Measurements from ENCODE around the gene MADCAM1. TPM values are rescaled to one million over a fixed set of nuclear protein-coding genes. Genes with fewer than 3 reads are reported as not detected.

MADCAM1 gene
- total RNA-seq, 2 experiments from 2014 or later, result 0.20 to 0.22 TPM

GRCh38 chr19:457636-458035 is 38.6 kb upstream of the MADCAM1 start:
- Mint-ChIP-seq H3K36me3 (ENCODE audit: low read depth) (no peaks in the 10 kb centered on the region), H3K27ac (no peak overlapping the region), H3K4me1 (ENCODE audit: low read depth) (peaks cover 9% of the 10 kb centered on the region), H3K4me3 (no peak overlapping the region), H3K27me3 (peaks cover 16% of the 10 kb centered on the region), H3K9me3 (no peaks in the 10 kb centered on the region)
- DNase-seq (no peak), ATAC-seq (no peak)
- ChIA-PET POLR2A (no interaction called here), CTCF (no interaction called here)
- TF ChIP-seq CTCF (IDR thresholded peaks at IDR 0.05), result no peak
- intact Hi-C loops (cut with micrococcal nuclease), result no loop called here

GRCh38 chr19:458091-459042 is 37.9 kb upstream of the MADCAM1 start:
- Mint-ChIP-seq H3K4me3 (no peak overlapping the region), H3K4me1 (ENCODE audit: low read depth) (peaks cover 9% of the 10 kb centered on the region), H3K36me3 (ENCODE audit: low read depth) (no peaks in the 10 kb centered on the region), H3K9me3 (no peaks in the 10 kb centered on the region), H3K27ac (no peak overlapping the region), H3K27me3 (peaks cover 19% of the 10 kb centered on the region)
- ChIA-PET CTCF (no interaction called here), POLR2A (no interaction called here)
- no peak for DNase-seq
- intact Hi-C loops (cut with micrococcal nuclease), result no loop called here
- ATAC-seq, result no peak
- no peak for TF ChIP-seq CTCF (IDR thresholded peaks at IDR 0.05)

DNA sequence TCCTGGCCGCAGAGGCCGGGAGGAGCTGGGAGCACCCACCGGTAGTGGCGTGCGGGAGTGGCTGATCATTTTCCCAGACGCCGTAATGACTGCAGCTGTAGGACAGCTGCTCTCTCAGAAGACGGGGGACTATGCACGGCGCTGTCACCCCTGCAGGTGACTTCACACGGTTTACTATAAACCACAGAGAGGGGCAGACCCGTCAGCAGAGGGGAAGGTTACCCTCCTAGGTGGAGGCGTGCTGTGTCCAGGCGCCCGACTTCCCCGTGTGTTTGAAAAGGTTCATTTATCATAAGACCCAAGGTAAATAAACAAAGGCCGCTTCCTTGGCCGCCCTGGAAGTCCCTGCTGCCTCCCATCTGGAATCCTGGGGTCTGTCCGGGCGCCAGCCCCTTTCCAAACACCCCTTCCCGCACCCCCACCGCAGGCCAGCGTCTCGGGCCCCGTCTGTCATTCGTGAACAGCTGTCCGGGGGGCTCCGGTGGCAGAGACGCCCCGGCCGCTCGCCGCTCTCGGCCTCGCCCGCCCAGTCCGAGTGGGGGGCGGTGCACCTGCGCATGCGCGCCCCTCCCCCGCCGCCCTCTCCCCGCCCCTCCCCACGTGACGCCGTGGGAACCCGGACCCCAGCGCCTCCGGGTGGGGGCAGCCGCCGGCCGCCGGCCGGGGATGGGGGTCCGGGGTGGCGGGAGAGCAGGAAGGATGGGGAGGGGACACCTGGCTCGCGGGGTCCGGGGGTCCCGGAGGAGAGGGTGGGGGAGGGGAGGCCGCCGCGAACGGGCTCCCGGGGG is 36.4 kb upstream of the MADCAM1 start:
- ChIA-PET POLR2A (interaction anchor here (0.6 kb wide), 1 partner anchor 12 kb away, joined by 4 read pairs; no protein-coding TSS in a partner anchor), CTCF (no interaction called here)
- intact Hi-C loops (cut with micrococcal nuclease), result no loop called here
- Mint-ChIP-seq H3K9me3 (no peaks in the 10 kb centered on the region), H3K4me3 (peak overlapping the region; percentile 62), H3K36me3 (ENCODE audit: low read depth) (no peaks in the 10 kb centered on the region), H3K27ac (no peak overlapping the region), H3K27me3 (peaks cover 19% of the 10 kb centered on the region), H3K4me1 (ENCODE audit: low read depth) (peaks cover 9% of the 10 kb centered on the region)
- peak; percentile 87 for ATAC-seq
- peak; percentile 59 for DNase-seq
- TF ChIP-seq CTCF (IDR thresholded peaks at IDR 0.05), result no peak

- Mint-ChIP-seq H3K9me3 (no peaks in the 10 kb centered on the region), H3K4me3 (peak within 1 kb of the TSS; percentile 62), H3K4me1 (ENCODE audit: low read depth) (peaks cover 9% of the 10 kb centered on the region), H3K27ac (no peak within 1 kb of the TSS), H3K36me3 (ENCODE audit: low read depth) (no peaks in the 10 kb centered on the region), H3K27me3 (peaks cover 19% of the 10 kb centered on the region)
- CTCF ChIA-PET, result interaction anchor here (0.8 kb wide), 1 partner anchor 46 kb away, joined by 3 read pairs; the partner anchor contains the start of gene TPGS1
- no peak for TF ChIP-seq CTCF (IDR thresholded peaks at IDR 0.05)
- intact Hi-C loops (cut with micrococcal nuclease), result no loop called here
- POLR2A ChIA-PET, result no interaction called here
- DNase-seq, result no peak
- ATAC-seq, result peak; percentile 21
Measured at GRCh38 chr19:460877-461720, 35.2 kb upstream of the MADCAM1 start, which contains the start of gene SHC2. Gene SHC2, minus strand, starts transcription at chr19:461033. Its CDS starts 37 bp downstream, at chr19:460996.

Measured in activated CD8-positive, alpha-beta T cell treated with anti-CD3 and anti-CD28 coated beads for 36 hours (primary cell).